ENCODE results near the gene CRACR2B.
A peak's percentile ranks its signal among the peaks of the same experiment; 100 is the strongest.

The CRACR2B gene

DNA sequence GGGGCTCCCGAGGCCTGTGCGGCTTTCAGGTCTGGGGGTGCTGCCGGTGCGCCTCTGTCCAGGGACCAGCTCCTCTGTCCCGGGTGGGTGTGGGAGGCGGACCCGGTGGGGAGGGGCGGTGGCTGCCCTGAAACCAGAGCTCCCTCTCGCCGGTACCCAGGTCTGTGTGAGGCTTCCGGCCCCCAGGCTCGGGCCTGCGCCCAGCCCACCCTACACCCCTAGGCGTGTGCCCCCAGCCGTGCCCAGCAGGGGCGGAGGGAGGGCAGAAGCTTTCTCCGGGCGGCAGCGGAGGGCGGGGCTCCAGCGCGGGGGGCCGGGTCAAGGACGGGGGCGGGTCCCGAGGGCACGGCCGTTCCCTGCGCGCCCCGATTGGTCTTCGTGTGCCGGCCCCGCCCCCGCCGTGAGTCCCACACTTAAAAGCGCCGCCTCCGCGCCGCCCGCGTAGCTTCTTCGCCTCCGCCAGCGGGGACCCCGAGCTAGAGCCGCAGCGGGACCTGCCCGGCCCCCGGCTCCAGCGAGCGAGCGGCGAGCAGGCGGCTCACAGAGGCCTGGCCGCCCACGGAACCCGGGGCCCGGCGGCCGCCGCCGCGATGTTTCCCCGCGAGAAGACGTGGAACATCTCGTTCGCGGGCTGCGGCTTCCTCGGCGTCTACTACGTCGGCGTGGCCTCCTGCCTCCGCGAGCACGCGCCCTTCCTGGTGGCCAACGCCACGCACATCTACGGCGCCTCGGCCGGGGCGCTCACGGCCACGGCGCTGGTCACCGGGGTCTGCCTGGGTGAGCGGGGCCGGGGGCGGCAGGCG lies 8.4 kb upstream of the CRACR2B start:
- peaks cover 0 to 22% (median 12%) of the 10 kb centered on the region in 4 experiments for H3K36me3 ChIP-seq (ENCODE audit: control insufficient read depth in 4 of 4, insufficient read depth in 4 of 4, low read length in 3 of 4)
- peak overlapping the region; percentile 65 to 87 (median 81) for H3K4me3 ChIP-seq (ENCODE audit: control insufficient read depth in 1 of 7, extremely low read depth in 1 of 7, insufficient read depth in 4 of 7, low read depth in 2 of 7, low read length in 6 of 7)
- peak; percentile 86 to 94 (median 92) for DNase-seq
- CTCF ChIA-PET, result interaction anchor here (0.6 to 3.3 kb wide), 10 partner anchors 8 to 254 kb away, joined by 3 to 15 read pairs (median 4); partner anchors contain the start of genes PIDD1, RPLP2 and TSPAN4
- 0% methylated on average over 80 of the region's 96 CpGs for WGBS (ENCODE audit: insufficient coverage)
- no peaks in the 10 kb centered on the region for H3K9me3 ChIP-seq (ENCODE audit: control extremely low read depth in 1 of 5, control insufficient read depth in 4 of 5, insufficient read depth in 2 of 5, low read depth in 1 of 5, low read length in 4 of 5)
- peaks cover 0 to 34% (median 33%) of the 10 kb centered on the region in 4 experiments for H3K4me1 ChIP-seq (ENCODE audit: control extremely low read depth in 1 of 4, control insufficient read depth in 4 of 4, insufficient read depth in 4 of 4, low read length in 3 of 4)
- H3K27me3 ChIP-seq (replicated peaks in 2 of 5; ENCODE audit: control insufficient read depth in 4 of 5, insufficient read depth in 5 of 5, low read length in 4 of 5), result no peaks in the 10 kb centered on the region
- POLR2A ChIA-PET, result interaction anchor here (0.6 to 2.7 kb wide), 9 partner anchors 9 to 93 kb away, joined by 3 to 17 read pairs (median 7); partner anchors contain the start of genes CD151, CRACR2B, POLR2L and RPLP2
- H3K27ac ChIP-seq (ENCODE audit: insufficient read depth in 1 of 2, low read depth in 1 of 2, low read length in 2 of 2, poor library complexity in 1 of 2, severe bottlenecking in 2 of 2), result peak overlapping the region; percentile 70 to 85

DNA sequence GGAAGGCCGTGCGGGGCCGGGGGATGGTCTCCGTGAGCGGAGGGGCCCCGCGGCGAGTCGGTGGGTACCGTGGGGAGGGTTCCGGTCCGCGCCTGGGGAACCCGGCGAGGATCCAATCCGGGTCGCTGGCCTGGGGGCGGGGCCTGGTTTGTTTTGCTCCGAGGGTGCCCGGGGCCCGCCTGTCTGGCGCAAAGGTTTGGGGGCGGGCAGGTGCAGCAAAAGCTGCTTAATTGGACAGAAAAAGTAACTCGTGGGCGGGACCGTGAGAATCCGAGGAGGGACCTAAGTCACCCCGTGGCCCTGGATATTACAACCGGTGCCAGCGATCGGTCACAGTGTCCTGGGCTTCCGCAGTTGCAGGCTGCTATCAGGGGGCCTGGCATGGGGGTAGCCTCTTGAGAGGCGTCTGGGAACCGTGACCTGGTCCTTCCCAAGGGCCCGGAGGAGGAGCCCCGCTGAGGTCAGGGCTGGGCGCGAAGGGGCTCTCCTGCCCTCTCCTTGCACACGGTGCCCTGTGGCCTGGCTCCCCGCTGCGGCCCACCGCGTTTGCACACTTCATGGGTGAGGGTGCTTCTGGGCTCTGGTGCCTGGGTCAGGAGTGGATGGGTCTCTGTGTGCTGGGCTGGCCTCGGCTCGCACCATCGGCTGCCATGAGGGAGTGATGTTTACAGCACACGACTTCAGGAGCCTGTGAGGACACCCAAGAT lies 7.6 kb upstream of the CRACR2B start:
- Histone ChIP-seq H3K27ac (ENCODE audit: insufficient read depth in 1 of 2, low read depth in 1 of 2, low read length in 2 of 2, poor library complexity in 1 of 2, severe bottlenecking in 2 of 2) (peak overlapping the region; percentile 70 to 85), H3K4me1 (ENCODE audit: control extremely low read depth in 1 of 4, control insufficient read depth in 4 of 4, insufficient read depth in 4 of 4, low read length in 3 of 4) (peaks cover 0 to 34% (median 33%) of the 10 kb centered on the region in 4 experiments), H3K9me3 (ENCODE audit: control extremely low read depth in 1 of 5, control insufficient read depth in 4 of 5, insufficient read depth in 2 of 5, low read depth in 1 of 5, low read length in 4 of 5) (no peaks in the 10 kb centered on the region), H3K27me3 (replicated peaks in 2 of 5; ENCODE audit: control insufficient read depth in 4 of 5, insufficient read depth in 5 of 5, low read length in 4 of 5) (no peaks in the 10 kb centered on the region), H3K4me3 (ENCODE audit: control insufficient read depth in 1 of 7, extremely low read depth in 1 of 7, insufficient read depth in 4 of 7, low read depth in 2 of 7, low read length in 6 of 7) (peak overlapping the region; percentile 65 to 87 (median 81)), H3K36me3 (ENCODE audit: control insufficient read depth in 4 of 4, insufficient read depth in 4 of 4, low read length in 3 of 4) (peaks cover 0 to 29% (median 15%) of the 10 kb centered on the region in 4 experiments)
- CTCF ChIA-PET, result interaction anchor here (0.6 to 3.4 kb wide), 7 partner anchors 8 to 21 kb away, joined by 3 to 15 read pairs (median 5); partner anchors contain the start of gene RPLP2
- 4% methylated on average over 46 of the region's 47 CpGs for WGBS (ENCODE audit: insufficient coverage)
- POLR2A ChIA-PET, result interaction anchor here (0.6 to 2.7 kb wide), 9 partner anchors 8 to 93 kb away, joined by 3 to 17 read pairs (median 7); partner anchors contain the start of genes CD151, CRACR2B, POLR2L and RPLP2
- DNase-seq, result peak; percentile 93 to 97 (median 97)

DNA sequence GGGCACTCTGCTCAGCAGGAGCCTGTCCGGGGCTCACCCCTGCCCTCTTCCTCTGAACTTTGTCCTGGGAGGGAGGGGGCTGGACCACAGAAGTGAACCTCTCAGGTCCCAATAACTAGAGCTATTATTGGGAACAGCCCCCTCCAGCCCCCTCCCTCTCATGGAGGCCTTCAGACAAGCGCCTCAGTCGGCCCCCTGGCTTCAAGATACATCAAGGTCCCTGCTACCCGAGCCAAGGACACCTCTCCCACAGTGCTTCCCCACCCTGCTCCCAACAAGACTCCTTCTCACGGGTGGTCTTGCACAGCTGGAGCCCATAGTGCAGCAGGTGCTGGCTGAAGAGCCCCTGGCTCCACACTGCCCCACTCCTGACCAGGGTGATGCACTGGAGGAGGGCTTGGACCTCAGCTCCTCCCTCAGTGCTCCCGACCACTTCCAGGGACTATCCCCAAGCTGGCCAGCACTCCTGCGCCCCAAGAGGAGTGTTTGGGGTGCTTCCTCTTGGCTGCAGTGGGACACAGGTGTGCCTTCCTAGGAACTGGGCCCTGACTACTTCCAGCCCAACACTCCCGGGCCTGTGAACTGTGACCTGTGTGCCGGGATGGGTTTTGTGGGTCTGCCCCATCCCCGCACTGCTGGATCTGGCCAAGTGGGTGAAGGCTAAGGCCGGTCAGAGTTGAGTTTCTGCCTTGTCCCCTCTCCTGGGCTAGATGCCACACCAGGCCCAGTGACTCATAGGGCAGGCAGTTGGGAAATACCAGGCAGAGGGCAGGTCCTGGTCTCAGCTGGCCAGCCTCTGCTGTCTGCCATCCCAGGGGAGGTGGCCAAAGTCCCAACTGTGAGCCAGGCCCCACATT lies 6.8 kb upstream of the CRACR2B start:
- Histone ChIP-seq H3K27ac (ENCODE audit: insufficient read depth in 1 of 2, low read depth in 1 of 2, low read length in 2 of 2, poor library complexity in 1 of 2, severe bottlenecking in 2 of 2) (peak overlapping the region in 1 of 2 experiments; percentile 85), H3K36me3 (ENCODE audit: control insufficient read depth in 4 of 4, insufficient read depth in 4 of 4, low read length in 3 of 4) (peaks cover 0 to 32% (median 19%) of the 10 kb centered on the region in 4 experiments), H3K4me1 (ENCODE audit: control extremely low read depth in 1 of 4, control insufficient read depth in 4 of 4, insufficient read depth in 4 of 4, low read length in 3 of 4) (peaks cover 0 to 41% (median 37%) of the 10 kb centered on the region in 4 experiments), H3K27me3 (replicated peaks in 2 of 5; ENCODE audit: control insufficient read depth in 4 of 5, insufficient read depth in 5 of 5, low read length in 4 of 5) (peaks cover 0 to 4% (median 0%) of the 10 kb centered on the region in 5 experiments), H3K4me3 (ENCODE audit: control insufficient read depth in 1 of 7, extremely low read depth in 1 of 7, insufficient read depth in 4 of 7, low read depth in 2 of 7, low read length in 6 of 7) (peak overlapping the region; percentile 63 to 86 (median 79)), H3K9me3 (ENCODE audit: control extremely low read depth in 1 of 5, control insufficient read depth in 4 of 5, insufficient read depth in 2 of 5, low read depth in 1 of 5, low read length in 4 of 5) (no peaks in the 10 kb centered on the region)
- 77% methylated on average over 10 of the region's 11 CpGs for WGBS (ENCODE audit: insufficient coverage)
- no peak for DNase-seq
- ChIA-PET POLR2A (interaction anchor here (1.5 to 2.7 kb wide), 5 partner anchors 9 to 21 kb away, joined by 4 to 17 read pairs (median 10); partner anchors contain the start of genes CD151, POLR2L, RPLP2 and TSPAN4), CTCF (interaction anchor here (0.6 to 3.4 kb wide), 5 partner anchors 8 to 26 kb away, joined by 3 to 15 read pairs (median 4); partner anchors contain the start of gene RPLP2)

DNA sequence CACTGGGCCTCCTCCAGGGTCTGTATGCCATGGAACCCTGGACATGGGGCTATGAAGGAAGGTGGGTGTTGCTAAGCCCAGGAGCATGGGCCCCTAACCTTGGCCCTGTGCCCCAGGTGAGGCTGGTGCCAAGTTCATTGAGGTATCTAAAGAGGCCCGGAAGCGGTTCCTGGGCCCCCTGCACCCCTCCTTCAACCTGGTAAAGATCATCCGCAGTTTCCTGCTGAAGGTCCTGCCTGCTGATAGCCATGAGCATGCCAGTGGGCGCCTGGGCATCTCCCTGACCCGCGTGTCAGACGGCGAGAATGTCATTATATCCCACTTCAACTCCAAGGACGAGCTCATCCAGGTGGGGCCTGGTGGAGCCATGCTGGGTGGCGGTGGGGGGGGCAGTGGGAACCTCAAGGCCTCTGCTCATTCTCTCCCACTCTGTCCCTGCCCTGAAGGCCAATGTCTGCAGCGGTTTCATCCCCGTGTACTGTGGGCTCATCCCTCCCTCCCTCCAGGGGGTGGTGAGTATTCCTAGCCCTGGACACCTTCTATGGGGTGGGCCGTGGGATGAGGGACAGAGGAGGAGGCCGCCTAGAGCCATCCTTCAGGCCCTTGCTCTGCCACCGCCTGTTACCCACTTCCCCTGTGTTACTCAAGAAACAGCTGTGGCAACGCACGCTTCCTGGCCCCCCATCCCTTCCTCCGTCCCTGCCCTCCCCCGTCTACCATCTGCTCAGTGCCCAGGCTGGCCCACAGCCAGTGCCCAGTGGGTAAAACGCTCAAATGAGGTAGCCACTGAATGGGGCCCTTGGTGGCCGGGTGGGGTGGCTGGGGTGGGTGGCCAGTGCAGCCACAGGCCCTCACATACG lies 6.0 kb upstream of the CRACR2B start:
- no peaks in the 10 kb centered on the region for H3K9me3 ChIP-seq (ENCODE audit: control extremely low read depth in 1 of 5, control insufficient read depth in 4 of 5, insufficient read depth in 2 of 5, low read depth in 1 of 5, low read length in 4 of 5)
- H3K4me1 ChIP-seq (ENCODE audit: control extremely low read depth in 1 of 4, control insufficient read depth in 4 of 4, insufficient read depth in 4 of 4, low read length in 3 of 4), result peaks cover 0 to 48% (median 43%) of the 10 kb centered on the region in 4 experiments
- H3K4me3 ChIP-seq (ENCODE audit: control insufficient read depth in 1 of 7, extremely low read depth in 1 of 7, insufficient read depth in 4 of 7, low read depth in 2 of 7, low read length in 6 of 7), result peak overlapping the region in 3 of 7 experiments; percentile 79 to 86 (median 82)
- CTCF ChIA-PET, result interaction anchor here (0.6 to 3.4 kb wide), 5 partner anchors 9 to 25 kb away, joined by 3 to 14 read pairs (median 3); partner anchors contain the start of gene RPLP2
- peaks cover 0 to 4% (median 2%) of the 10 kb centered on the region in 5 experiments for H3K27me3 ChIP-seq (replicated peaks in 2 of 5; ENCODE audit: control insufficient read depth in 4 of 5, insufficient read depth in 5 of 5, low read length in 4 of 5)
- DNase-seq, result peak in 2 of 3 donors; percentile 64 to 71
- 55% methylated on average over 17 of the region's 22 CpGs for WGBS (ENCODE audit: insufficient coverage)
- peaks cover 0 to 32% (median 16%) of the 10 kb centered on the region in 4 experiments for H3K36me3 ChIP-seq (ENCODE audit: control insufficient read depth in 4 of 4, insufficient read depth in 4 of 4, low read length in 3 of 4)
- POLR2A ChIA-PET, result interaction anchor here (0.6 to 1.7 kb wide), 3 partner anchors 9 to 21 kb away, joined by 3 to 4 read pairs (median 3); partner anchors contain the start of gene TSPAN4
- peak overlapping the region in 1 of 2 experiments; percentile 55 for H3K27ac ChIP-seq (ENCODE audit: insufficient read depth in 1 of 2, low read depth in 1 of 2, low read length in 2 of 2, poor library complexity in 1 of 2, severe bottlenecking in 2 of 2)

DNA sequence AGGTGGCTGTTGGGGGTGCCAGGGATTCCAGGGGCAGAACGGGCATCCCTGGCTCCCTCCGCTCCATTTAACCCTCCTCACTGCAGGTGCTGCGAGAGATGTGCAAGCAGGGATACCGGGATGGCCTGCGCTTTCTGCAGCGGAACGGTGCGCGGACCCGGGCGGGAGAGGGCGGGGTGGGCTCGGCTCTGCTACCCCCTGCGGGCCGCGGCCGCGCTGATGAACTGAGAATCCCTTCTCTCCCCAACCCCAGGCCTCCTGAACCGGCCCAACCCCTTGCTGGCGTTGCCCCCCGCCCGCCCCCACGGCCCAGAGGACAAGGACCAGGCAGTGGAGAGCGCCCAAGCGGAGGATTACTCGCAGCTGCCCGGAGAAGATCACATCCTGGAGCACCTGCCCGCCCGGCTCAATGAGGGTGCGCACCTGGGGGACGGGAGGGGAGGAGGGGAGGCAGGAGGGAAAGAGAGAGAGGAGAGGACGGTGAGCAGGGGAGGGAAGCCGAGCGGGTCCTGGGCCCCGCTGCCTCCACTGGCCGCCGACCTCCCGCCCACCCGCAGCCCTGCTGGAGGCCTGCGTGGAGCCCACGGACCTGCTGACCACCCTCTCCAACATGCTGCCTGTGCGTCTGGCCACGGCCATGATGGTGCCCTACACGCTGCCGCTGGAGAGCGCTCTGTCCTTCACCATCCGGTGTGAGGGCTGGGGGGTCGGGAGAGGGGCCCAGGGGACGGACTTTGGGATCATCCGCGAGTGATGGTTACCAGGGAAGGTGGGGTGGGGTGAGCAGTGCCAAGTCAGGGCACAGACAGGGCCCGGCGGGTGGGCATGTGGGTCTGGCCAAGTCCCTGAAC lies 4.1 kb upstream of the CRACR2B start:
- POLR2A ChIA-PET, result no interaction called here
- H3K27ac ChIP-seq (ENCODE audit: insufficient read depth in 1 of 2, low read depth in 1 of 2, low read length in 2 of 2, poor library complexity in 1 of 2, severe bottlenecking in 2 of 2), result no peak overlapping the region
- peaks cover 0 to 17% (median 10%) of the 10 kb centered on the region in 5 experiments for H3K27me3 ChIP-seq (replicated peaks in 2 of 5; ENCODE audit: control insufficient read depth in 4 of 5, insufficient read depth in 5 of 5, low read length in 4 of 5)
- 96% methylated on average over 32 of the region's 53 CpGs for WGBS (ENCODE audit: insufficient coverage)
- no peak overlapping the region for H3K4me3 ChIP-seq (ENCODE audit: control insufficient read depth in 1 of 7, extremely low read depth in 1 of 7, insufficient read depth in 4 of 7, low read depth in 2 of 7, low read length in 6 of 7)
- H3K36me3 ChIP-seq (ENCODE audit: control insufficient read depth in 4 of 4, insufficient read depth in 4 of 4, low read length in 3 of 4), result peaks cover 0 to 32% (median 16%) of the 10 kb centered on the region in 4 experiments
- H3K4me1 ChIP-seq (ENCODE audit: control extremely low read depth in 1 of 4, control insufficient read depth in 4 of 4, insufficient read depth in 4 of 4, low read length in 3 of 4), result peaks cover 0 to 64% (median 59%) of the 10 kb centered on the region in 4 experiments
- CTCF ChIA-PET, result interaction anchor here (1.0 to 3.4 kb wide), 5 partner anchors 7 to 20 kb away, joined by 3 to 14 read pairs (median 4); partner anchors contain the start of gene CD151
- no peak for DNase-seq
- H3K9me3 ChIP-seq (ENCODE audit: control extremely low read depth in 1 of 5, control insufficient read depth in 4 of 5, insufficient read depth in 2 of 5, low read depth in 1 of 5, low read length in 4 of 5), result no peaks in the 10 kb centered on the region

Measured in common myeloid progenitor, CD34-positive (primary cell).